ENCODE measurements around the gene USP20. TPM values are rescaled to one million over a fixed set of nuclear protein-coding genes. Genes with fewer than 3 reads are reported as not detected.

Gene USP20
- polyA plus RNA-seq, 1 of the 3 experiments (the other 2 are of a cell fraction) = 22.5 TPM

GRCh38 chr9:129900263-129901027, 65.2 kb downstream of the USP20 start:
- no peak overlapping the region for H3K4me2 ChIP-seq
- H2AFZ ChIP-seq (ENCODE audit: low read depth) = no peak overlapping the region
- 95% methylated on average over 19 of the region's 20 CpGs for WGBS (ENCODE audit: low lambda C conversion rate)
- peaks cover under 1 to 22% of the 10 kb centered on the region in 2 experiments for H3K36me3 ChIP-seq (replicated peaks in 1 of 2; ENCODE audit: control insufficient read depth in 1 of 2, insufficient read depth in 2 of 2, low read length in 1 of 2)
- no peak for TF ChIP-seq YY1 (IDR thresholded peaks at IDR 0.05; ENCODE audit: low read depth)
- no peak overlapping the region for H3K9ac ChIP-seq
- H3K4me3 ChIP-seq (ENCODE audit: low read depth in 2 of 2, low read length in 1 of 2) = no peak overlapping the region
- ChIA-PET CTCF (no interaction called here), POLR2A (no interaction called here)
- no peaks in the 10 kb centered on the region for H3K79me2 ChIP-seq (ENCODE audit: insufficient read depth)
- no peak for DNase-seq
- no peaks in the 10 kb centered on the region for H3K27me3 ChIP-seq (ENCODE audit: insufficient read depth)
- H3F3A ChIP-seq (replicated peaks; ENCODE audit: insufficient read depth) = no peaks in the 10 kb centered on the region
- no peaks in the 10 kb centered on the region for H3K9me3 ChIP-seq
- H4K20me1 ChIP-seq (ENCODE audit: insufficient read depth) = no peaks in the 10 kb centered on the region
- no peaks in the 10 kb centered on the region for H3K9me2 ChIP-seq
- no peak overlapping the region for H3K27ac ChIP-seq (ENCODE audit: low read depth in 2 of 2, low read length in 1 of 2)
- no peaks in the 10 kb centered on the region; a peak in 1 of 4 replicates for H3K4me1 ChIP-seq (ENCODE audit: control insufficient read depth in 1 of 2, insufficient read depth in 2 of 2, low read depth in 1 of 2, low read length in 1 of 2)

DNA sequence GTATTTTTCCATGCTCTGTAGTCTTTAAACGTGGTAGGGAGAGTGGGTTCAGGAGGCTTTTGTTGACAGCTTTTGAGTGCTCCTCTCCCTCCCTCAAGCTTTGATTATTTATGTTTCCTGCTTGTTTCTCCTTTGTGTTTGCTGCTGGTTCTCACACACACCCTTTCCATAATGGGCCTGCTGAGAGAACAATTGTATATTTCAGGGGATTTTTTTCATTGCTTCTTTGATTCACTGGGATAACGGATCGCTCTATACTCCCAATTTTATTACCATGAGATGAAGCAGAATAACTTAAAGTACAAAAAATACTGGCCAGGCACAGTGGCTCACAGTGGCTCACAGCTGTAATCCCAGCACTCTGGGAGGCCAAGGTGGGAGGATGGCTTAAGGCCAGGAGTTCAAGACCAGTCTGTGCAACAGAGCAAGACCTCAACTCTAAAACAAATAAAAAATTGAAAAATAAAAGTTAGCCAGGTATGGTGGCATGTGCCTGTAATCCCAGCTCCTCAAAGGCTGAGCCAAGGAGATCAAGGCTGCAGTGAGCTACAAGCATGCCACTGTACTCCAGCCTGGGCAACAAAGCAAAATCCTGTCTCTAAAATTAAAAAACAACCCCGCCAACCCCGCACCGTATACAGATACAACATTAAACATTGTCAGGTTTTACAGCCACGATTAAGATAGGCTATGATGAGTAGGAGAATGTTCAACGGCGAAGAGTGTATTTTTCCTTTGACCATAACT, 66.9 kb downstream of the USP20 start:
- Histone ChIP-seq H3F3A (replicated peaks; ENCODE audit: insufficient read depth) (no peaks in the 10 kb centered on the region), H3K4me1 (ENCODE audit: control insufficient read depth in 1 of 2, insufficient read depth in 2 of 2, low read depth in 1 of 2, low read length in 1 of 2) (no peaks in the 10 kb centered on the region; a peak in 1 of 4 replicates), H2AFZ (ENCODE audit: low read depth) (no peak overlapping the region), H3K9me2 (no peaks in the 10 kb centered on the region), H3K27me3 (ENCODE audit: insufficient read depth) (no peaks in the 10 kb centered on the region), H3K36me3 (replicated peaks in 1 of 2; ENCODE audit: control insufficient read depth in 1 of 2, insufficient read depth in 2 of 2, low read length in 1 of 2) (peaks cover 13 to 17% of the 10 kb centered on the region in 2 experiments), H4K20me1 (ENCODE audit: insufficient read depth) (no peaks in the 10 kb centered on the region), H3K9ac (no peak overlapping the region), H3K4me3 (ENCODE audit: low read depth in 2 of 2, low read length in 1 of 2) (no peak overlapping the region), H3K9me3 (no peaks in the 10 kb centered on the region), H3K4me2 (no peak overlapping the region), H3K27ac (ENCODE audit: low read depth in 2 of 2, low read length in 1 of 2) (no peak overlapping the region), H3K79me2 (ENCODE audit: insufficient read depth) (no peaks in the 10 kb centered on the region)
- ChIA-PET CTCF (interaction anchor here (1.3 to 3.2 kb wide), 2 partner anchors 16 to 17 kb away, joined by 3 to 7 read pairs; no protein-coding TSS in a partner anchor), POLR2A (no interaction called here)
- no peak for TF ChIP-seq CTCF (IDR thresholded peaks at IDR 0.05)
- TF ChIP-seq IRF3 (IDR thresholded peaks at IDR 0.05; ENCODE audit: low read depth, low read length) = no peak
- no peak for TF ChIP-seq FOXJ3 (CRISPR knock-in tag; IDR thresholded peaks at IDR 0.05)
- TF ChIP-seq, protein P1, sequence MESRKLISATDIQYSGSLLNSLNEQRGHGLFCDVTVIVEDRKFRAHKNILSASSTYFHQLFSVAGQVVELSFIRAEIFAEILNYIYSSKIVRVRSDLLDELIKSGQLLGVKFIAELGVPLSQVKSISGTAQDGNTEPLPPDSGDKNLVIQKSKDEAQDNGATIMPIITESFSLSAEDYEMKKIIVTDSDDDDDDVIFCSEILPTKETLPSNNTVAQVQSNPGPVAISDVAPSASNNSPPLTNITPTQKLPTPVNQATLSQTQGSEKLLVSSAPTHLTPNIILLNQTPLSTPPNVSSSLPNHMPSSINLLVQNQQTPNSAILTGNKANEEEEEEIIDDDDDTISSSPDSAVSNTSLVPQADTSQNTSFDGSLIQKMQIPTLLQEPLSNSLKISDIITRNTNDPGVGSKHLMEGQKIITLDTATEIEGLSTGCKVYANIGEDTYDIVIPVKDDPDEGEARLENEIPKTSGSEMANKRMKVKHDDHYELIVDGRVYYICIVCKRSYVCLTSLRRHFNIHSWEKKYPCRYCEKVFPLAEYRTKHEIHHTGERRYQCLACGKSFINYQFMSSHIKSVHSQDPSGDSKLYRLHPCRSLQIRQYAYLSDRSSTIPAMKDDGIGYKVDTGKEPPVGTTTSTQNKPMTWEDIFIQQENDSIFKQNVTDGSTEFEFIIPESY (IDR thresholded peaks at IDR 0.05; ENCODE audit: borderline replicate concordance, low read depth) = no peak
- TF ChIP-seq NFIC (IDR thresholded peaks at IDR 0.05; ENCODE audit: borderline replicate concordance) = no peak
- TF ChIP-seq FOSL2 (IDR thresholded peaks at IDR 0.05; ENCODE audit: borderline replicate concordance, low read depth) = no peak
- no peak for TF ChIP-seq SIN3A (IDR thresholded peaks at IDR 0.05; ENCODE audit: borderline replicate concordance, low read depth, low read length)
- no peak for TF ChIP-seq POLR2AphosphoS5 (IDR thresholded peaks at IDR 0.05; ENCODE audit: low read depth, low read length)
- DNase-seq = no peak
- 98% methylated on average over 9 of the region's 9 CpGs for WGBS (ENCODE audit: low lambda C conversion rate)
